Measurements from ENCODE around the gene SHISA7.

Gene SHISA7

DNA sequence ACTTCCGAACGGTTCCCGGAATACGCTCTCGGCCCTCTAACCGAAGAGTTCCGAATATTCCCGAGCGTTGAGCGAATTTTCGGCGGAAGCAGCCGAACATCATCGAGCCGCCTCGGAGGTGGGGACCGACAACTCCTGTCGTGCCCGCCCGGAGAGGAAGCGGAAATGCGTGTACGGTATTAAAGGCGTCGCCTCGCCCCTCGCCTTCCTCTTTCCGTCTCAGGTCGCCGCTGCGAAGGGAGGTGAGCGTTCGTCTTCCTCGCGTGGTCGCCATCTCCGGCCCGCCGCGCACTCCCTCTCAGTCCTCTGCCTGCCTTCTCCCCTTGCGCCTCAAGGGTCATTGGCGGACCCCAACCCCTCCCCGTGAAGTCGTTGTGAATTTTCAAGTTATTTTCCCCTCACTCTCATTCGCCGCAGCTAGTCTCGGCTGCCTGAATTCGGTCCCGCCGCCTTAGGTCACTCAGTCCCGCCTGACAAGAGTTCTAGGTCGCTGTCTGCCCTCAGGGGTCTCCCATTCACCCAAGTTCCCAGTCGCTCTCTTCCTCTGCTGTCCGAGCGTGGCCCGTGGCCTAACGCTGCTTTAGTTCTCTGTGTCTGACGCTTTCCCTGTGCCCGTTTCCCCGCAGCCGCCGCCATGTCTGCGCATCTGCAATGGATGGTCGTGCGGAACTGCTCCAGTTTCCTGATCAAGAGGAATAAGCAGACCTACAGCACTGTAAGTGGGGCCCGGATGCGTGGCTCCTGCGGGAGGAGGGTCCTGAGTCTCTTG lies 57.2 kb downstream of the SHISA7 start, which contains the start of gene RPL28:
Gene RPL28 (plus strand): TSS at position 209 of the 769 bp plus-strand sequence. CDS start 426 bp downstream, at position 635.
- DNase-seq: peak; percentile 97

DNA sequence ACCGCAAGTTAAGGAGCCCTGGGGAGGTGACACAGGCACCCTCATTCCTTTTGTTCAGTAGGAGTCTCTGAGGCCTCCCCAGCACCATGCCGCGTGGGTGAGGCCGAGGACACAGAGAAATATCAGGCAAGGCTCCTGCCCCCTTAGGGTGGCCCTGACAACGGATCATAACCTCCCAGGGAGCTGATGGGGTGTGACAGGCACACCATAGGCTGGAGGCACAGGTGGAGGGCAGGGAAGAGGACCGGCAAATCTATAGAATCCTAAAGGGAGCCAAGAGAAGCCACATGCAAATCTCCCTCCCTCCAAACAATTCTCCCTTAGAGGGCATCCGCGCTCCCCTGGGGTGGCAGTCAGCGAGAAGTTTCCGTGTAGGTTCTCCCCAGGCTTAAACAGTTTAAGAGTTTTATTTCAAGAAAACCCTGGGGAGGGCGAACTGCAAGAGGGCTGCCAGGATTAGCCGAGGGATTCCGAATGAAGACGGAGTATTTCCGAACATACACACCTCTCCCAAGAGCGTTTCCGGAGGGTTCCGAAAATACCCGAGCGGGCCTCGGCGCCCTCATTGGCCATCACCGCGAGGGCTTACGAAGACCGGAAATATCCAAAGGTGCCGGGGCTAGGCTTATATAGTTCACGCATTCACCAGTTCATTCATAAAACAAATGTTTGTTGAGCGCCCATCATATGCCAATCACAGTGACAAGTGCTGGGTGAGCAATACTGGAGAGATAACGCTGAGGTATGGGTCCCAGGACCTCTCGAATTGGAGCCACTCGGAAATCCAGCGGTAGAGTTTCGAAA lies 58.0 kb downstream of the SHISA7 start:
- DNase-seq: peak; percentile 97

DNA sequence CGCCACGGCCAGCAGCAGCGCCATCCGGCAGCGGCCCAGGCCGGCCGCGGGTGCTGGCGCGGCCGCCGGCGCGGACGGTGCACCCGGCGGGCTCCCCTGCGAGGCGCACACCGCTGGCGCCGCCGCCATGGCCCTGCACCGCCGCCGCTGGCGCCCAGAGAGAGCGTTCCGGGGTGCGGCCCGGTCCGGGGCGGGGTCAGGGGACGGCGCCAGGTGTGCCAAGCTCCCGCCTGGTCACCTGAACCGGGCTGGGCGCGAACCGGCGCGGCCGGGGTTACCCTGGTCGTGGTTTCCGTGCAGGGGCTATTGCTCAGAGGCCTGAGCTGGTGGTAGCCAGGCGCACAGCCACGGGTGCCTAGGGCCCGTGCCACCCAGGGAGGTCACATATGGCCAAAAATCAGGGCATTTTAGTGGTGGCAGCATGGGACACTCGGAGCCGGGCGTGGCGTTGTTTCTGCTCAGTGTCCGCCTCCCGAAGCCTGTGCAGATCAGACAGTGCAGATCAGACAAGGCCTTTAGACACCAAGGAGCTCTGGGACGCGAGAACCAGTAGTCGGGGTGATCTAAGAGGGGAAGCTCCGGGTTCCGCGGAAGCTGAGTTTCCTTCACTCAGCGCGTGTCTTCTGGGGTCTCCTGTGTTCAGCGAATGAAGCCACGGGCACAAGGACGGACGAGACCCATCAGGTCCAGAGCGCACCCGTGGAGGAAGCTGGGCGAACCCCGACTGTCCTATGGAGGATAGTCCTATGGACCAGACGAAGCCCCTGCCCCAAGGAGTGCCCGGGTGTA lies 58.8 kb downstream of the SHISA7 start, which contains the start of gene TMEM238:
Gene TMEM238 (minus strand): TSS at position 162 of the 789 bp plus-strand sequence. CDS start 33 bp downstream, at position 129.
- no peak for DNase-seq

DNA sequence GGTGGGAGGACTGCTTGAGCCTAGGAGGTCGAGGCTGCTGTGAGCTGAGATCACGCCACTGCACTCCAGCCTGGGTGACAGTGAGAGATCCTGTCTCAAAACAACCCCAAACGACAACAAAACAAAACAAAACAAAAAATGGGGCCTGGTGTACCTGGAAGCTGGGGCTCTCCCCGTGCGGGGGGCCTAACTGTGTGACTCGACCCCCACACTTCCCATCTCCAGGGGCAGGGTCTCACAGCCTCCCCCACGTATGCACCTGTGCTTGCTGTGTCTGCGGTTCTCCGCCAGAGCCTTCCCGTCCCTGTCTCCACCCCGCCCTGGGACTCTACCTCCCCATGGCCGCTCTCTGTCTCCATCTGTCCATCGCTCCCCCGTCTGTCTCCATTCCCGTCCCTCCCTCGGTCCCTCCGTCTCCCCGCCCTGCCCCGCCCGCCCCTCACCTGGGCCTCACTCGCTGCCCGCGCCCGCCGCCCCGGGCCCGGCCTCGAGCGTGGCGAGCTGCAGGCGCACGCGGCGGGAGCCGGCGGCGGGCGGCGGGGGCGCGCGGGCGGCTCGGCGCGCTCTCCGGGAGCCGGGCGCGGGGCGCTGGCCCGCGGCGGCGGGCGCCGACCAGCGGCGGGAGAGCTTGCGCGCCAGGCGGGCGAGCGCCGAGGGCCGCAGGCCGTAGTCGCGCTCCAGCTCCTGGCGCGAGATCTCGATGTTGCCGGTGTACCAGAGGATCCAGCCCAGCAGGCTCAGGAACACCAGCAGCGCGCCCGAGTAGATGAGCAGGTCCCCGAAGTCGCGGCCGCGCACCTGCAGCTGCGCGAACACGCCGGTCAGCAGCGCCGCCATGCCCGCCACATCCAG lies 59.6 kb downstream of the SHISA7 start:
- DNase-seq: peak; percentile 43

DNA sequence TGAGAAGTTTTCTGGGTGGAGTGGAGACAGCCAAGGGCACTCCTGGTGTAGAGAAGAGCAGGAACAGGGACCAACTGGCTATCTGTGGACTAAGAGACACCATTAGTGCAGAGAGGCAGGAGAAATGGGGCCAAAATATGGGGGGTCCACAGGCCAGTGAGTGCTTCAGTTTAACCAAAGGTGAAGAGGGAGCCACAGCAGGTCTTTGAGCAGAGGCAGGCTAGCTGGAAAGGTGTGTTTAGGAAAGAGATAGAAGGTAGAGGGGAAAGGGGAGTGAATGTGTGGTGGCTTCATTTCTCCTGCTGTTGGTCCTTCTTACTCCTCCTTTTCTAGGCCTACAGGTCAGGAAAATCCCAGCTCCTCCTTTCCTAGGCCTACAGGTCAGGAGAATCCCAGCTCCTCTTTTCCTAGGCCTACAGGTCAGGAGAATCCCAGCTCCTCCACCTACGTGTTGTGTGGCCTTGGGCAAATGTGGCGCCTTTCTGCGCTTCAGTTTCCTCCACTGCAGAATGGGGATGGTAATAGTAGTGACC lies 60.5 kb downstream of the SHISA7 start:
- no peak for DNase-seq

DNA sequence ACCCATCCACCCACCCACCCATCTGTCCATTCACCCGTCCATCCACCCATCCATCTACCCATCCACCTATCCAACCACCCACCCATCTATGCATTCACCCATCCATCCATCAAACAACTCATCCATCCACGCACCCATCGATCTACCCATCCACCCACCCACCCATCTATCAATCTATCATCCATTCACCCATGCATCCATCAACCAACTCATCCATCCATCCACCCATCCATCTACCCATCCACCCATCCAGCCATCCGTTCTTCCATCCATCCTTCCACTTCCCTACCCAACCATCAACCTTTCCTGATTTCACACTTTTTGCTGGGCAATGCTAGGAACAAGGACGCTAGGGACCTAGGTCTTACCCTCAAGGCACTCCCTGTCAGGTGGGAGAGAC lies 61.1 kb downstream of the SHISA7 start:
- no peak for DNase-seq

DNA sequence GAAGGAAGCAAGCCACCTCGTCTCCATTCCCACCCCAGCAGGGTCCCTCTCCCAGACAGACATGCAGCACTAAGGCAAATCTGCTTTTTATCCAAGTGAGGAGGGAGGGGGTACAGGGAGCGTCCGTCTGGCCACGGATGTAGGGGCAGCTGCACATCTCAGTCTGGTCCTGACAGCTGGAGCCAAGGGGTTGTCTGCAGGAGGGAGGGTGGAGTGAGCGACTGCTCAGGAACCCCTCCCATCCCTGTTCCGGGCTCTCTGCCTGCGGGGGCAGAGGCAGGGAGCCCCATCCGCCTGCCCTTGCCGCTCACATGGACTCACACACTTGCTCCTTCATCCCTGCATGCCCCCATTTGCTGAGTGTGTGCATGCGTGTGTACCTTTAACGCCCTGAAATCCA lies 63.9 kb downstream of the SHISA7 start:
- no peak for DNase-seq

Data from NCI-H526 treated with DMSO at 0.1 percent for 48 hours (cell line).